GM12892 (cell line): ENCODE data around the gene NFIL3.
"Not testable (repeated sequence)": the region's sequence is repeated elsewhere in the genome, so short reads cannot be mapped to it uniquely, and the experiment has no call there.

Experiments
- DNase-seq: peaks from one replicate; pipeline ENCODE4 v3.0.0; 2011; ENCODE audit not compliant: insufficient read length
- FAIRE-seq: peaks from 2 replicates; lab custom pipeline; 2011; peaks lifted over from hg19 to GRCh38; lab: Jason Lieb, UNC
- POLR2A ChIP-seq: IDR thresholded peaks from 2 replicates; pipeline ENCODE4 v1.6.1; 2011; ENCODE audit warnings: low read depth, low read length, control low read depth
- POLR2AphosphoS5 ChIP-seq: IDR thresholded peaks from 2 replicates; pipeline ENCODE4 v1.6.1; 2011; ENCODE audit warnings: low read depth, low read length, control low read depth
- TAF1 ChIP-seq: IDR thresholded peaks from 2 replicates; pipeline ENCODE4 v1.6.1; 2011; ENCODE audit warnings: low read depth, mild to moderate bottlenecking, control low read depth, low read length, borderline replicate concordance

NFIL3 gene

DNA sequence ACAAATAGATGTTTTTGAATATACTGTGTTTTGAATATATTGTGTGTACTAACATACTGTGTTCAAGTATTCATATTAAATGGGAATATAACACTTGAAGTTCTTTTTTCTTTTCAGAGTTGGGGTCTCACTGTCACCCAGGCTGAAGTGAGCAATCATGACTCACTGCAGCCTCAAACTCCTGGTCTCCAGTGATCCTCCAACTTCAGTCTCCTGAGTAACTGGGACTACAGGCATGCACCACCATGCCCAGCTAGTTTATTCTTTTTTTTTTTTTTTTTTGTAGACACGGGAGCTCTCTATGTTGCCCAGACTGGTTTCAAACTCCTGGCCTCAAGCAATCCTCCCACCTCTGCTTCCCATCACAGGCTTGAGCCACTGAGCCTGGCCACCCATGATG, 38.7 kb downstream of the NFIL3 start:
- DNase-seq (no peak), FAIRE-seq (no peak)
- no peak for TF ChIP-seq POLR2AphosphoS5
- TF ChIP-seq POLR2A, result no peak
- TF ChIP-seq TAF1, result no peak

- FAIRE-seq, result no peak
- TF ChIP-seq TAF1 (no peak), POLR2A (no peak), POLR2AphosphoS5 (no peak)
- DNase-seq, result no peak
These were observed 40.1 kb downstream of the NFIL3 start for GRCh38 chr9:91383577-91383976.

- TF ChIP-seq TAF1 (no peak), POLR2A (no peak), POLR2AphosphoS5 (no peak)
- DNase-seq, result no peak
- FAIRE-seq, result no peak
These were observed 41.3 kb downstream of the NFIL3 start for GRCh38 chr9:91382298-91382697.

- FAIRE-seq (no peak), DNase-seq (no peak)
- no peak for TF ChIP-seq POLR2A
- TF ChIP-seq TAF1, result no peak
- TF ChIP-seq POLR2AphosphoS5, result no peak
These were observed 44.2 kb downstream of the NFIL3 start for GRCh38 chr9:91379426-91379825.

- DNase-seq (no peak), FAIRE-seq (no peak)
- TF ChIP-seq POLR2AphosphoS5 (no peak), POLR2A (no peak), TAF1 (no peak)
These were observed 44.9 kb downstream of the NFIL3 start for GRCh38 chr9:91378695-91379127.

DNA sequence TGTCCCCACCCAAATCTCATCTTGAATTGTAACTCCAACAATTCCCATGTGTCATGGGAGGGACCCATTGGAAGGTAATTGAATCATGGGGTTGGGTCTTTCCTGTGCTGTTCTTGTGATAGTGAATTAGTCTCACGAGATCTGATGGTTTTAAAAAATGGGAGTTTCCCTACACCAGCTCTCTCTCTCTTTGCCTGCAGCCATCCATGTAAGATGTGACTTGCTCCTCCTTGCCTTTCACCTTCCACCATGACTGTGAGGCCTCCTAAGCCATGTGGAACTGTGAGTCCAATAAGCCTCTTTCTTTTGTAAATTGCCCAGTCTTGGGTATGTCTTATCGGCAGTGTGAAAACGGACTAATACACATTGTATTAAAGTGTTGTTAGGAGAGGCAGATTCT, 45.6 kb downstream of the NFIL3 start:
- not testable (repeated sequence) for DNase-seq, FAIRE-seq

DNA sequence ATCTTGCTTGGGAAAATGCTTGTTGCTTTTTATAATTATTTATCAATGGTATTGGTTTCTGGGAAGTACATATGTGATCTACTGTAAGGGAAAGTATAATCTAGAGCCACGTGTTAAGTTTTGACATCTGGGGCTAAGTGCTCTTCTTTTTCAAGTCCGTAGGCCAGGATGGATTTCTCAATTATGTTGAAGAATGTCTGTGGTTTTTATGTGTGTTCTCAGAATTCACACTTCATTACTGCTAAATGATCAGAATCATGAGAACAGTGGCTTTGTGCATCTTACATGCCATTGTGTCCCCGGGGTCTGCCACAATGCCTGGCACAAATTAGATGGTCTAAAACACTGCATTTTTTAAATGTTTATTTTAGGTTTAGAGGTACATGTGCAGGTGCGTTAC, 47.4 kb downstream of the NFIL3 start:
- TF ChIP-seq POLR2AphosphoS5 (no peak), TAF1 (no peak), POLR2A (no peak)
- DNase-seq, result no peak

GRCh38 chr9:91374939-91375338, 48.7 kb downstream of the NFIL3 start:
- DNase-seq (no peak), FAIRE-seq (no peak)
- TF ChIP-seq TAF1, result no peak
- no peak for TF ChIP-seq POLR2A
- TF ChIP-seq POLR2AphosphoS5, result no peak

More for the DNA sequence above, 47.4 kb downstream of the NFIL3 start:
- FAIRE-seq, result no peak

- no peak for DNase-seq
- TF ChIP-seq POLR2A, result no peak
- no peak for TF ChIP-seq POLR2AphosphoS5
- no peak for TF ChIP-seq TAF1
- FAIRE-seq, result no peak
These were observed 51.7 kb downstream of the NFIL3 start for GRCh38 chr9:91371894-91372293.

DNA sequence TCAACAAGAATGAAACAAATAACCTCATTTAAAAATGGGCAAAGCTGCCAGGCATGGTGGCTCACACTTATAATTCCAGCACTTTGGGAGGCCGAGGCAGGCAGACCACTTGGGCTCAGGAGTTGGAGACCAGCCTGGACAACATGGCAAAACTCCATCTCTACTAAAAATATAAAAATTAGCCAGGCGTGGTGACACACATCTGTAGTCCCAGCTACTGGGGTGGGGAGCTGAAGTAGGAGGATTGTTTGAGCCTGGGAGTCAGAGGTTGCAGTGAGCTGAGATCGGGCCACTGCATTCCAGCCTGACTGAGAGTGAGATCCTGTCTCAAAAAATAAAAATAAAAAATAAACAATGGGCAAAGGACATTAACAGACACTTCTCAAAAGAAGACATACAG, 53.6 kb downstream of the NFIL3 start:
- DNase-seq, FAIRE-seq: not testable (repeated sequence)

- TF ChIP-seq POLR2AphosphoS5 (no peak), TAF1 (no peak), POLR2A (no peak)
- DNase-seq (no peak), FAIRE-seq (no peak)
These were observed 58.9 kb downstream of the NFIL3 start for GRCh38 chr9:91364702-91365101.

DNA sequence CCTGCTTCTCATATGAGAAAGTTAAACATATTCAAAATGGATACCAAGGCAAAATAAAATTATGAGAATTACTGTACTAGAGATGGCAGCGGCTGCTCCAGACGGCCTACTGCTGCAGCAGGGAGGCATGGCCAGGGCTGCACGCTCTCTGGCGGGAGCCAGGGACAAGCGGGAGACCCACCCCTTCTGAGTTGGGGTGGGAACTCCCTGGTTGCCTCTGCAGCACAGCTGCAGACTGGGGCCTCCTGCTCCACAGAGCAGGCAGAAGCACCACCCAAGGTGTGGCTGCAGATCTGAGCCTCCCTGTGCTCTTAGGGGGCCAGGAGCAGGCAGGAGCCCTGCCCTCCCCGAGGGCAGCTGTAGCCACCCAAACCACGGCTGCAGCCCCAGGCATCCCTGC, 59.6 kb downstream of the NFIL3 start:
- FAIRE-seq (no peak), DNase-seq (no peak)
- TF ChIP-seq TAF1 (no peak), POLR2A (no peak), POLR2AphosphoS5 (no peak)

- DNase-seq, result no peak
- TF ChIP-seq POLR2A, result no peak
- TF ChIP-seq POLR2AphosphoS5, result no peak
- no peak for TF ChIP-seq TAF1
- no peak for FAIRE-seq
These were observed 61.5 kb downstream of the NFIL3 start for GRCh38 chr9:91362051-91362611.
